Gastrocnemius medialis (tissue), 4 donors: ENCODE data around the gene GRXCR2.

Source experiments
- POLR2A ChIP-seq, 2 donors: fragments of 450-650 bp; IDR thresholded peaks; one replicate each; pipeline ENCODE4 v1.6.1; 2017; ENCODE audit warnings: antibody characterized with exemption in 2 of 2, mild to moderate bottlenecking in 2 of 2, moderate library complexity in 2 of 2
- TF ChIP-seq, protein P1 (sequence below), 5 experiments: fragments of 450-650 bp in 3 of 5; fragments of 200-600 bp in 2 of 5; sonication (generic) in 2 of 5; IDR thresholded peaks in 4 of 5; conservative IDR thresholded peaks in 1 of 5; 1 replicate in 4 of 5; 2 replicates in 1 of 5; pipeline ENCODE4 v1.5.1; 2016 to 2019; ENCODE audit warnings: antibody characterized with exemption in 5 of 5, mild to moderate bottlenecking in 3 of 5, moderate library complexity in 3 of 5

DNA sequence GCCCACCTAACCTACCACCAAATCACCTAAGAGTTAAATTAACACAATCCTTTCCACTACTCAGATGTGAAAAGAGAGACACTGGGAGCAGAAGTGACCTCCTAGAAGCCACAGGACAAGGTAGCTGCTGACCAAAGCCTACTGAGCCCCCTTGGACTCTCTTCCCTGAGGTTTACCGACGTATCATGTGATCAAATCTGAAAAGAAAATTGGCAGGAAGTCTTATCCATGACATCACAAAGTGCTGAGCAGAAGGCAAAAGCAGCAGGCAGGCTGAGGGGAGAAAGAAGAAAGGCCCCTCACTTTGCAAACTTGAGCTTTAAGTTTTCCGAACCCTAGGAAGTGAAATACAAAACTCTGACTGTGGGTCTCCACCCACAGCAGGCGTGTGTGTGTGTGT is 48.8 kb downstream of the GRXCR2 start:
- TF ChIP-seq, protein P1, sequence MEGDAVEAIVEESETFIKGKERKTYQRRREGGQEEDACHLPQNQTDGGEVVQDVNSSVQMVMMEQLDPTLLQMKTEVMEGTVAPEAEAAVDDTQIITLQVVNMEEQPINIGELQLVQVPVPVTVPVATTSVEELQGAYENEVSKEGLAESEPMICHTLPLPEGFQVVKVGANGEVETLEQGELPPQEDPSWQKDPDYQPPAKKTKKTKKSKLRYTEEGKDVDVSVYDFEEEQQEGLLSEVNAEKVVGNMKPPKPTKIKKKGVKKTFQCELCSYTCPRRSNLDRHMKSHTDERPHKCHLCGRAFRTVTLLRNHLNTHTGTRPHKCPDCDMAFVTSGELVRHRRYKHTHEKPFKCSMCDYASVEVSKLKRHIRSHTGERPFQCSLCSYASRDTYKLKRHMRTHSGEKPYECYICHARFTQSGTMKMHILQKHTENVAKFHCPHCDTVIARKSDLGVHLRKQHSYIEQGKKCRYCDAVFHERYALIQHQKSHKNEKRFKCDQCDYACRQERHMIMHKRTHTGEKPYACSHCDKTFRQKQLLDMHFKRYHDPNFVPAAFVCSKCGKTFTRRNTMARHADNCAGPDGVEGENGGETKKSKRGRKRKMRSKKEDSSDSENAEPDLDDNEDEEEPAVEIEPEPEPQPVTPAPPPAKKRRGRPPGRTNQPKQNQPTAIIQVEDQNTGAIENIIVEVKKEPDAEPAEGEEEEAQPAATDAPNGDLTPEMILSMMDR (IDR thresholded peaks at IDR 0.05 in 4 of 5, conservative IDR thresholded peaks at IDR 0.05 in 1 of 5) = no peak
- TF ChIP-seq POLR2A (IDR thresholded peaks at IDR 0.05) = no peak
